HEK293 (cell line): ENCODE results near the gene GSC2.

Experiments
- CTCF ChIA-PET: fragments of 350-600 bp; formaldehyde crosslinking; extraction: SDS; loops from one replicate; lab custom pipeline; 2021; ENCODE audit warnings: antibody characterized with exemption; lab: Yijun Ruan, JAX
- POLR2A ChIA-PET: fragments of 300-600 bp; formaldehyde crosslinking; extraction: SDS; loops from one replicate; lab custom pipeline; 2020; ENCODE audit warnings: antibody characterized with exemption, inconsistent platforms; lab: Yijun Ruan, JAX
- H3K27ac ChIP-seq: fragments of 200-500 bp; sonication (Bioruptor generic); 2 replicates; pipeline ENCODE4 v1.5.1; 2014; ENCODE audit warnings: low read depth, low read length, control low read depth, inconsistent platforms; ENCODE audit errors: extremely low read depth
- H3K36me3 ChIP-seq, 2 experiments: fragments of 200-500 bp in 1 of 2; sonication (Bioruptor generic) in 1 of 2; 1 replicate in 1 of 2; 2 replicates in 1 of 2; pipeline ENCODE4 v1.5.1; 2014 to 2017; ENCODE audit warnings: inconsistent platforms in 2 of 2, low read length in 2 of 2; ENCODE audit not compliant: control insufficient read depth in 2 of 2, insufficient read depth in 1 of 2
- H3K4me1 ChIP-seq: fragments of 200-500 bp; sonication (Bioruptor generic); 2 replicates; pipeline ENCODE4 v1.5.1; 2014; ENCODE audit warnings: mild to moderate bottlenecking, low read length, inconsistent platforms; ENCODE audit not compliant: control insufficient read depth, insufficient read depth
- H3K4me3 ChIP-seq: 2 replicates; pipeline ENCODE4 v1.5.1; 2011; ENCODE audit warnings: low read depth, mild to moderate bottlenecking, control low read depth, low read length, moderate library complexity
- H3K9me3 ChIP-seq: fragments of 200-500 bp; sonication (Bioruptor generic); 2 replicates; pipeline ENCODE4 v1.5.1; 2014; ENCODE audit warnings: low read depth, low read length, inconsistent platforms; ENCODE audit not compliant: control insufficient read depth, insufficient read depth
- ATF2 ChIP-seq: fragments of 450-650 bp; formaldehyde crosslinking; IDR thresholded peaks from 2 replicates; pipeline ENCODE4 v1.5.1; 2016; ENCODE audit warnings: missing biosample characterization, missing genetic modification characterization, low read depth
- BCL11A ChIP-seq: fragments of 450-650 bp; formaldehyde crosslinking; IDR thresholded peaks from 2 replicates; pipeline ENCODE4 v1.5.1; 2016; ENCODE audit warnings: low read depth, missing biosample characterization, missing genetic modification characterization
- BCL11B ChIP-seq: fragments of 450-650 bp; formaldehyde crosslinking; IDR thresholded peaks from 2 replicates; pipeline ENCODE4 v1.5.1; 2016; ENCODE audit warnings: low read depth, missing biosample characterization, missing genetic modification characterization
- GLIS2 ChIP-seq: fragments of 450-650 bp; formaldehyde crosslinking; IDR thresholded peaks from 2 replicates; pipeline ENCODE4 v1.5.1; 2016; ENCODE audit warnings: missing biosample characterization, missing genetic modification characterization
- KLF1 ChIP-seq: fragments of 450-650 bp; formaldehyde crosslinking; IDR thresholded peaks from 2 replicates; pipeline ENCODE4 v1.5.1; 2016; ENCODE audit warnings: missing biosample characterization, missing genetic modification characterization
- ZBTB11 ChIP-seq: fragments of 450-650 bp; formaldehyde crosslinking; conservative IDR thresholded peaks from 2 replicates; pipeline ENCODE4 v1.5.1; 2016; ENCODE audit warnings: low read depth, missing biosample characterization, missing genetic modification characterization
- ZBTB17 ChIP-seq: fragments of 450-650 bp; formaldehyde crosslinking; IDR thresholded peaks from 2 replicates; pipeline ENCODE4 v1.5.1; 2016; ENCODE audit warnings: missing biosample characterization, missing genetic modification characterization
- ZBTB7A ChIP-seq: fragments of 450-650 bp; formaldehyde crosslinking; IDR thresholded peaks from 2 replicates; pipeline ENCODE4 v1.5.1; 2016; ENCODE audit warnings: low read depth, missing biosample characterization, missing genetic modification characterization
- ZNF112 ChIP-seq: fragments of 450-650 bp; formaldehyde crosslinking; IDR thresholded peaks from 2 replicates; pipeline ENCODE4 v1.5.0; 2017; ENCODE audit warnings: missing biosample characterization, missing genetic modification characterization
- ZNF155 ChIP-seq: fragments of 450-650 bp; formaldehyde crosslinking; IDR thresholded peaks from 2 replicates; pipeline ENCODE4 v1.5.1; 2016; ENCODE audit warnings: missing biosample characterization, missing genetic modification characterization
- ZNF19 ChIP-seq: fragments of 450-650 bp; formaldehyde crosslinking; IDR thresholded peaks from 2 replicates; pipeline ENCODE4; 2016; ENCODE audit warnings: missing biosample characterization, missing genetic modification characterization, low read depth
- ZNF76 ChIP-seq: fragments of 450-650 bp; formaldehyde crosslinking; IDR thresholded peaks from 2 replicates; pipeline ENCODE4; 2016; ENCODE audit warnings: low read depth, missing biosample characterization, missing genetic modification characterization, borderline replicate concordance
- TF ChIP-seq, protein P1 (sequence below): fragments of 450-650 bp; formaldehyde crosslinking; IDR thresholded peaks from 2 replicates; pipeline ENCODE4 v1.5.1; 2016; ENCODE audit warnings: missing biosample characterization, missing genetic modification characterization
- TF ChIP-seq, protein P2 (sequence below): fragments of 450-650 bp; formaldehyde crosslinking; IDR thresholded peaks from 2 replicates; pipeline ENCODE4 v1.5.0; 2017; ENCODE audit warnings: missing biosample characterization, missing genetic modification characterization, borderline replicate concordance
- TF ChIP-seq, protein P3 (sequence below): fragments of 450-650 bp; formaldehyde crosslinking; IDR thresholded peaks from 2 replicates; pipeline ENCODE4 v1.5.1; 2016; ENCODE audit warnings: missing biosample characterization, missing genetic modification characterization

GSC2 gene

DNA sequence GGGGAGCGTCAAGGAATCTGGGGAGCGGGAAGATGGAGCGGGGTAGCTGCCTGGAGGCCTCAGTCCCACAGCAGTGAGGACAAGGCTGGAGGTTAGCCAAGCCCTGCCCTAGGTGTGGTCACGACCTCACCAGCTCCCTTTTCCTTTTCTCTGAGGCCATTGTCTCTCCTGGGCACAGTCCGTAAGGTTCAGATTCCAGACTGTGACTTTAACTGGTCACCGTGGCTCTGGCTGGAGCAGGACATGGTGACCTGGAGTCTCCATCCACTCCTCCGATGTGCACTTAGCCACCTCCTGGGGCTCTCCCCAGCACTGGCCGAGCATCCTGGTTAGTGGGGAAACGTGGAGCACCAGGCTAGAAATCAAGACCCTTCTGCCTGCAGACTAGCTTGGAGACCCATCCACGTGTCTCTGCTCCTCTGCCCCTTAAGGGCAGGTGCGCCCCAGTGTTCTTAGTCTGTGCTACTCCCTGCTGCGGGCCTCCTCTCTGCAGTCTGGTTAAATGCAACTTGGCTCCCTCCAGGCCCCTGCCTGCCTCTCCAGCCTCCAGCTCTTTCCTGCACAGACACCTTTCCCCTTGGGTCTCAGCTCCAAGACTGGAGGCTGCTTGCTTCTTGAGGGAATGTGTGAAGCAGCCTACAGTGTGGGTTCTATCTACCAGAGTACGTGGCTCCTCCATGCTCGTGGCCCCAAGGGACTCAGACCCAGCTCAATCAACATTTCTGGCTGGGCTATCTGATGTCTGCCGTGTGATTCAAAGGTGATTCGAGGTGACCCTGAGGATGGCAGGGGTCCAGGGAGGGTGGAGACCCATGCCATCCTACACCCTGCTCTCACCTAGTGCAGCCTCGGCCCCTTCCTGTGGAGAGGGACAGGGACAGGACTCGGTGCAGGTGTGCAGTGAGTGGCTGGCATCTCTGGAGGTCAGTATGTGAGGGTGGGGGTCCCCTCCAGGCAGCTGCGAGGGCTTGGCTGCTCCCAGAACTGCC lies 23.2 kb upstream of the GSC2 start:
- 0 out of 2 replicates have a peak, but pooled peaks have one; percentile 23 for TF ChIP-seq GLIS2 (tag by site-specific recombination)
- TF ChIP-seq, protein P1, sequence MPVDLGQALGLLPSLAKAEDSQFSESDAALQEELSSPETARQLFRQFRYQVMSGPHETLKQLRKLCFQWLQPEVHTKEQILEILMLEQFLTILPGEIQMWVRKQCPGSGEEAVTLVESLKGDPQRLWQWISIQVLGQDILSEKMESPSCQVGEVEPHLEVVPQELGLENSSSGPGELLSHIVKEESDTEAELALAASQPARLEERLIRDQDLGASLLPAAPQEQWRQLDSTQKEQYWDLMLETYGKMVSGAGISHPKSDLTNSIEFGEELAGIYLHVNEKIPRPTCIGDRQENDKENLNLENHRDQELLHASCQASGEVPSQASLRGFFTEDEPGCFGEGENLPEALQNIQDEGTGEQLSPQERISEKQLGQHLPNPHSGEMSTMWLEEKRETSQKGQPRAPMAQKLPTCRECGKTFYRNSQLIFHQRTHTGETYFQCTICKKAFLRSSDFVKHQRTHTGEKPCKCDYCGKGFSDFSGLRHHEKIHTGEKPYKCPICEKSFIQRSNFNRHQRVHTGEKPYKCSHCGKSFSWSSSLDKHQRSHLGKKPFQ: no peak
- peak; percentile 35; the same call in 1 of the 2 replicates for TF ChIP-seq BCL11B (tag by site-specific recombination)
- TF ChIP-seq KLF1 (tag by site-specific recombination): peak; percentile 62
- Histone ChIP-seq H3K27ac (no peak overlapping the region), H3K4me3 (peak overlapping the region; percentile 72; the same call in 1 of the 2 replicates), H3K4me1 (no peaks in the 10 kb centered on the region; the same call in 1 of the 2 replicates), H3K36me3 (peaks cover 0 to 46% of the 10 kb centered on the region in 2 experiments; a peak in 1 of 3 replicates), H3K9me3 (no peaks in the 10 kb centered on the region)
- CTCF ChIA-PET: interaction anchor here (0.6 to 1.3 kb wide), 2 partner anchors 15 to 30 kb away, joined by 3 to 5 read pairs; no protein-coding TSS in a partner anchor
- POLR2A ChIA-PET: interaction anchor here (0.6 to 2.3 kb wide), 9 partner anchors 10 to 456 kb away, joined by 3 to 20 read pairs (median 3); partner anchors contain the start of genes CDC45, CLTCL1, ESS2 and HIRA

DNA sequence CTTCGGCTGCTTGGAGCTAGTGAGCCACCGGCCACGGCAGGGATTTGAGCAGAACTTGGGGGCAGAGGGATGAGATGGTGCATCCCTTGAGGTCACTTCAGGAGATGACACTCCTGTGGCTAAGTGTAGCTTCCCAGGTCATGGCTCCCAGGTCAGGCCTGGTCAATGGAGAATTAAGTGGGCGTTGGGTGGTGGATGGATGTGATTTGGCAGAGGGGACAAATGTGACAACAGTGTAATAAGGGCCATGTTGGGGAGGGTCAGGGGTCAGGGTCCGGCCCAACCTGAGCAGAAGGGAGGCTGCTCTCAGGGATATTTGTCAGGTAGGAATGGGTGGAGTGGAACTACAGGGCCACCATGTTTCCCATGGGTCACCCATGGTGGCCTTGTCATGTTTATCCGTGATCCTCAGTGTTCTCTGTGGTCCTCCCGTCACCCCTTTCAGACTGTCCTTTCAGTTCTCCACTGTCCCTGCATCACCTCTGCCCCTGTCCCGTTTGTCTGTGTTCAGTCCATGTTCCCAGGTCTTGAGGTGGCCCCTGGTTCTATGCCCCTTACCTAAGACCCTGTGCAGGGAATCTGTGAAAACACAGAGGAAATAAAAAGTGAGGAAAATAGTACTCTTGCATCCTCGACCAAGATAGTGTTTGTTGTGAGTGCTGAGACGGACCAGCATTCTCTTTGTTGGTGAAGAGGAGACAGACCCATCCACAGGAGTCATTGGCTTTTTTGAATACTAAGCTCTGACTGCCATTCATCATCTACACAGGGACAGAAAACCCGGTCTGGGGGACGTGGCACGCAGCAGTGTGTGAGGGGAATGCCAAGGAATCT lies 22.3 kb upstream of the GSC2 start:
- peak; percentile 89 for TF ChIP-seq ZNF76
- peak; percentile 44; the same call in 1 of the 2 replicates for TF ChIP-seq ZBTB17
- TF ChIP-seq BCL11B (tag by site-specific recombination): peak; percentile 91
- TF ChIP-seq BCL11A (tag by site-specific recombination): peak; percentile 55; the same call in 1 of the 2 replicates
- TF ChIP-seq, protein P2, sequence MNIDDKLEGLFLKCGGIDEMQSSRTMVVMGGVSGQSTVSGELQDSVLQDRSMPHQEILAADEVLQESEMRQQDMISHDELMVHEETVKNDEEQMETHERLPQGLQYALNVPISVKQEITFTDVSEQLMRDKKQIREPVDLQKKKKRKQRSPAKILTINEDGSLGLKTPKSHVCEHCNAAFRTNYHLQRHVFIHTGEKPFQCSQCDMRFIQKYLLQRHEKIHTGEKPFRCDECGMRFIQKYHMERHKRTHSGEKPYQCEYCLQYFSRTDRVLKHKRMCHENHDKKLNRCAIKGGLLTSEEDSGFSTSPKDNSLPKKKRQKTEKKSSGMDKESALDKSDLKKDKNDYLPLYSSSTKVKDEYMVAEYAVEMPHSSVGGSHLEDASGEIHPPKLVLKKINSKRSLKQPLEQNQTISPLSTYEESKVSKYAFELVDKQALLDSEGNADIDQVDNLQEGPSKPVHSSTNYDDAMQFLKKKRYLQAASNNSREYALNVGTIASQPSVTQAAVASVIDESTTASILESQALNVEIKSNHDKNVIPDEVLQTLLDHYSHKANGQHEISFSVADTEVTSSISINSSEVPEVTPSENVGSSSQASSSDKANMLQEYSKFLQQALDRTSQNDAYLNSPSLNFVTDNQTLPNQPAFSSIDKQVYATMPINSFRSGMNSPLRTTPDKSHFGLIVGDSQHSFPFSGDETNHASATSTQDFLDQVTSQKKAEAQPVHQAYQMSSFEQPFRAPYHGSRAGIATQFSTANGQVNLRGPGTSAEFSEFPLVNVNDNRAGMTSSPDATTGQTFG (tag by site-specific recombination): no peak
- 0 out of 2 replicates have a peak, but pooled peaks have one; percentile 30 for TF ChIP-seq ZBTB7A (tag by site-specific recombination)
- TF ChIP-seq, all 188 proteins: peak for 5
- Histone ChIP-seq H3K4me1 (no peaks in the 10 kb centered on the region; the same call in 1 of the 2 replicates), H3K4me3 (peak overlapping the region; percentile 72), H3K9me3 (no peaks in the 10 kb centered on the region), H3K27ac (peak overlapping the region; percentile 62), H3K36me3 (peaks cover 0 to 43% of the 10 kb centered on the region in 2 experiments; a peak in 1 of 3 replicates)
- ChIA-PET POLR2A (interaction anchor here (0.9 to 2.3 kb wide), 3 partner anchors 26 to 457 kb away, joined by 3 to 13 read pairs (median 3); partner anchors contain the start of gene CLTCL1), CTCF (interaction anchor here (0.5 to 0.6 kb wide), 2 partner anchors 14 to 460 kb away, joined by 3 to 5 read pairs; no protein-coding TSS in a partner anchor)

DNA sequence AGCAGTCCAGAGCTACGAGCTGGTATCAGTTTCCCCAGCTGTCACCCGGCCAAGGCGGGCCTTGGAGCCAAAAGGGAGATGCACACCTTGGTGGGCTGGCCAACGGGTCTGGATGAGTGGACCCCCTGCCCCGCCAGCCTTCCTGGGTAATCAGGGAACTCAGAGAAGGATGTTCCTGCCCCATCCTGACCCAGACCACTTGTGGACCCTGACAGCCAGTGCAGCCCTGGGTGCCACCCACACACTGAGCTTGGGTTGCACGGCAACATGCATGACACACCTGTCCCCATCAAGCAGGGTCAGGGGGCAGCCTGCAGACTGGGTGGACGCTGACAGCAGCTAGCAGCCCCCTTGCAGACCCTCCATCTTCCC lies 19.8 kb upstream of the GSC2 start:
- Histone ChIP-seq H3K27ac (no peak overlapping the region), H3K36me3 (peaks cover 0 to 20% of the 10 kb centered on the region in 2 experiments; a peak in 1 of 3 replicates), H3K4me1 (no peaks in the 10 kb centered on the region), H3K9me3 (no peaks in the 10 kb centered on the region), H3K4me3 (no peak overlapping the region)
- POLR2A ChIA-PET: interaction anchor here (0.6 kb wide), 1 partner anchor 66 kb away, joined by 6 read pairs; no protein-coding TSS in a partner anchor
- CTCF ChIA-PET: interaction anchor here (0.5 to 1.5 kb wide), 3 partner anchors 9 to 474 kb away, joined by 3 to 5 read pairs (median 3); partner anchors contain the start of gene SLC25A1
- TF ChIP-seq, protein P3, sequence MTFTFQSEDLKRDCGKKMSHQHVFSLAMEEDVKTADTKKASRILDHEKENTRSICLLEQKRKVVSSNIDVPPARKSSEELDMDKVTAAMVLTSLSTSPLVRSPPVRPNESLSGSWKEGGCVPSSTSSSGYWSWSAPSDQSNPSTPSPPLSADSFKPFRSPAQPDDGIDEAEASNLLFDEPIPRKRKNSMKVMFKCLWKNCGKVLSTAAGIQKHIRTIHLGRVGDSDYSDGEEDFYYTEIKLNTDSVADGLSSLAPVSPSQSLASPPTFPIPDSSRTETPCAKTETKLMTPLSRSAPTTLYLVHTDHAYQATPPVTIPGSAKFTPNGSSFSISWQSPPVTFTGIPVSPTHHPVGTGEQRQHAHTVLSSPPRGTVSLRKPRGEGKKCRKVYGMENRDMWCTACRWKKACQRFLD: no peak
- TF ChIP-seq ATF2 (tag by site-specific recombination): no peak
- no peak for TF ChIP-seq ZNF112 (tag by site-specific recombination)
- no peak for TF ChIP-seq ZNF155 (tag by site-specific recombination)
- no peak for TF ChIP-seq ZBTB11
- TF ChIP-seq ZNF19 (tag by site-specific recombination): no peak
